22Rv1 (cell line): ENCODE data around the gene PPIL3.

Experiments
- H3K27ac ChIP-seq: fragments of 450-650 bp; 2 replicates; pipeline ENCODE4 v1.5.1; 2017
- ZFX ChIP-seq: fragments of 450-650 bp; IDR thresholded peaks from 2 replicates; pipeline ENCODE4 v1.6.1; 2017; ENCODE audit warnings: antibody characterized with exemption, borderline replicate concordance
- TF ChIP-seq, protein P1 (sequence below): fragments of 450-650 bp; IDR thresholded peaks from 2 replicates; pipeline ENCODE4 v1.5.1; 2017; ENCODE audit warnings: mild to moderate bottlenecking

The PPIL3 gene

DNA sequence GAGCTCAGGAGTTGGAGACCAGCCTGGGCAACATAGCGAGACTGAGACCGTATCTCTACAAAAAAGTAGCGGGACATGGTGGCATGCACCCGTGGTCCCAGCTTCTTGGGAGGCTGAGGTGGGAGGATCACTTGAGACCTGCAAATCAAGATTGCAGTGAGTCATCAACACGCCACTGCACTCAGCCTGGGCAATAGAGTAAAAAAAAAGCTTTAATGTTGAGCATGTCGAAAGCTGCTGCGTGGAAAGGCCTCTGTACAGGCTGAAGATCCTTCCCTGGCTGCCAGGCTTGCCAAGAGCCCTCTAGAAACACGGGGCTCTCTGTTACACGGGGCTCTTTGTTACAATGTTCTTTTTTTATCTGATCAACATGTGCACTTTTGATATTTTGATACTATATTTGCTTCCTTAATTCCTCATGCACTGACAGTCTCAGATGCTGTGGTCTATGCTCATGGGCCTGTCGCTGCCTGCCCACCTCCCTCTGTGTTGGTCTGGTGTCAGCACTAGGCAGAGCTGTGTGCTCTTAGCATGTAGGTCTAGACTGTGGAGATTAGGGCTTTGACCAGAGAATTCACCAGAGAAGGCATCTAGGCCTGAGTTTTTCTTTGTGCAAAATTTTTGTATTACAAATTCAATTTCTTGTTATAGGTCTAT is 43.1 kb downstream of the PPIL3 start:
- TF ChIP-seq, protein P1, sequence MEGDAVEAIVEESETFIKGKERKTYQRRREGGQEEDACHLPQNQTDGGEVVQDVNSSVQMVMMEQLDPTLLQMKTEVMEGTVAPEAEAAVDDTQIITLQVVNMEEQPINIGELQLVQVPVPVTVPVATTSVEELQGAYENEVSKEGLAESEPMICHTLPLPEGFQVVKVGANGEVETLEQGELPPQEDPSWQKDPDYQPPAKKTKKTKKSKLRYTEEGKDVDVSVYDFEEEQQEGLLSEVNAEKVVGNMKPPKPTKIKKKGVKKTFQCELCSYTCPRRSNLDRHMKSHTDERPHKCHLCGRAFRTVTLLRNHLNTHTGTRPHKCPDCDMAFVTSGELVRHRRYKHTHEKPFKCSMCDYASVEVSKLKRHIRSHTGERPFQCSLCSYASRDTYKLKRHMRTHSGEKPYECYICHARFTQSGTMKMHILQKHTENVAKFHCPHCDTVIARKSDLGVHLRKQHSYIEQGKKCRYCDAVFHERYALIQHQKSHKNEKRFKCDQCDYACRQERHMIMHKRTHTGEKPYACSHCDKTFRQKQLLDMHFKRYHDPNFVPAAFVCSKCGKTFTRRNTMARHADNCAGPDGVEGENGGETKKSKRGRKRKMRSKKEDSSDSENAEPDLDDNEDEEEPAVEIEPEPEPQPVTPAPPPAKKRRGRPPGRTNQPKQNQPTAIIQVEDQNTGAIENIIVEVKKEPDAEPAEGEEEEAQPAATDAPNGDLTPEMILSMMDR = no peak
- no peak for TF ChIP-seq ZFX

DNA sequence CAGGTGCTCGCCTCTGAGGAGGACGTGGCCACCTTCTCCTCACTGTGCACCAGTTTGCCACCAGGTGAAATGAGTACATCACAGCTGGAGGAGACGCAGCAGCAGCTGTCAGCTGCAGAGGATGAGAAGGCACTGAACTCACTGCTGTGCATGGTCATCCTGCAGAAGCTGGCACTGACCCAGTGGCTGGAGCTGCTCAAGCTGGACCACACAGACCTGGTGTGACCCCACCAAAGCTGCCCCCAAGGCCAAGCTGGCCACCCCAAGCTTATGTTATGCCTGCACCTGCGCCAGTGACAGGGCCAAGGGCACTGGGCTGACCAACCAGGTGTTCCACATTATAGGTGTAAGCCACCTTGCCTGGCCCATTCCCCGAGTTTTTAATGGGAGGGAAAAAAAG is 43.7 kb downstream of the PPIL3 start:
- H3K27ac ChIP-seq = no peak overlapping the region

More for the DNA sequence above, 43.1 kb downstream of the PPIL3 start:
- no peak overlapping the region for H3K27ac ChIP-seq

DNA sequence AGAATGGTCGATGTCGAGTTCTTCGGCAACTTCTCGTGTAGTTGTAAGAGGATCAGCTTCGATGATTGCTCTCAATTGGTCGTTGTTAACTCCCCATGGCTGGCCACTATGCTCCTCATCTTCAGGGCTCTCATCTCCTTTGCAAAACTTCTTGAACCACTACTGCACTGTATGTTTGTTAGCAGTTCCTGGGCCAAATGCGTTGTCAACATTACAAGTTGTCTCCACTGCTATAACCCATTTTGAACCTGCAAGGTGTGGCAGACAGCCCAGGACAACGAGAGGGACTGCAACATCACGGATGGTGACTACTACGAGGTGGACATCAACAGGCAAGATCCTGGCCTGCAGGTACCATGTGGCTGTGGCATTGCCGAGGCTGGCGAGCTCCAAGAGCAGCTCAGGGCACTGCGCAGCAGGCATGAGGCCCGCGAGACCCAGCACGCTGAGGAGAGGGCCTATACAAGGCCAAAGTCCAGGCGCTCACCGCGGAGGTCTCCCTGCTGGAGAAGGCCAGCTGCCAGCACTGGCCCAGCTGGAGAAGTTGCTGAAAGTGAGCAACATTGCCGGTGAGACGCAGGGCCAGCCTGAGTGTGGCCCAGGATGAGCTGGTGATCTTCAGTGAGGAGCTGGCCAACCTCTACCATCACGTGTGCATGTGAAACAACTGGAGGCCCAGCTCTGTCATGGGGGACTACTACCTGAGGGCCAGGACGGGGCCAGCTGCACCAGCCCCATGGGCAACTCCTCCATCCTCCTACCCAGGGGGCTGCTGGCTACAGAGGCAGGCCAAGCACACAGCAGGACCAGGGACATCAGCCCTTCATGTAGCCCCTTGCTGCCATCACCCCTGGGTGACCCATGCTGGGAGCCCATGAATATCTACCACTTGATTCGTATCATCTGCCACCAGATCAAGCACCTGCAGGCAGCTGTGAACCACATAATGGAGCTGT is 44.6 kb downstream of the PPIL3 start:
- H3K27ac ChIP-seq = no peak overlapping the region
- TF ChIP-seq, protein P1 = no peak
- TF ChIP-seq ZFX = no peak

More for the DNA sequence above, 43.7 kb downstream of the PPIL3 start:
- TF ChIP-seq, protein P1 = no peak
- TF ChIP-seq ZFX = no peak

DNA sequence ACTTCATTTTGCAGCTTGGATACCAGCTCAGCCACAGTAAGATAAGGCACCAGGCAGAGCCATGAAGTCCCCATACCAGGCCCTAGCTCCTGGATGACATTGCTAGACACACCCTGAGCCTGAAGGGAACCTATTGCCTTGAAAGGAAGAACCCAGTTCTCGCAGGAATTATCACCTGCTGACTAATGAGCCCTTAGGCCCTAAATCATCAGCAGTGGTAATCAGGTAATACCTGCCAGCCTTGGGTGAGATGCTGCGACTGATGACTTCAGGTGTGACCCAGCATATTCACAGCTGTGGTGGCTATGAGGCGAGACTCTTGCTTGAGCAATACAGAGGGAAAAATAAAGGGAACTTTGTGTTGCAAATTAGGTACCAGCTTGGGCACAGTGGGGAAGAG is 49.4 kb downstream of the PPIL3 start:
- no peak overlapping the region for H3K27ac ChIP-seq
- no peak for TF ChIP-seq ZFX
- TF ChIP-seq, protein P1 = no peak

DNA sequence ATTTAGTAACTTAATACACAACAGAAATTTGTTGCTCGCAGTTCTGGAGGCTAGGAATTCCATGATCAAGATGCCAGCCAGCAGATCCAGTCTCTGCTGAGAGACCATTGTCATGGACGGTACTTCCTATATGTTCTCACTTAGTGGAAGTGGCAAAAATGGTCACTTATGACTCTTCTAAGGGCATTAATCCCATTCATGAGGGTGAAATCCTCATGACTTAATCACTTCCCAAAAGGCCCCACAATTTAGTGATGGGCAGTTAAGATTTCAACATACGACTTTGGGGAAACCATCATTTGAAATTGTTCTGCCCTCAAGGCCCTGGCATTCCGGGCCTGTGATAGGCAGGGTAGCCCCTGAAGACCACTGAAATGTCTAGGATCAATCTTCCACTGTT is 54.2 kb downstream of the PPIL3 start:
- TF ChIP-seq, protein P1 = no peak
- TF ChIP-seq ZFX = no peak

DNA sequence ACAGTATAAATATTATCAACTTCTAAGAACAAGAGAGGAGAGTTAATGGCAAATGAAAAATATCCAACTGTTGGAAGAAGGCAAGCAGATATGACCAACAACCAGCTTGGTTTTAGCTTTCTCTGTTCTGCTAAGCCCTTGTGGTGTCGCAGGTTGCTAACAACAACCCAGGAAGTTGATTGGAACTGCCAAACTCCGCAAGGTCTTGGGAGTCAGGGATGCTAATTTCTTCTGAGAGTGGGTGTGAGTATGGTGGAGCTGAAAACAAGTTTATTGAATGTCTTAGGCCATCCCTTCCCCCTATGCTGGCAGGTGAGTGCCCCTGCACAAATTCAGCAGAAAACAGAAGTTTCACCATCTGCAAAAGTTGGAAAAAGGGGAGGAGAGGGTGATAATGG is 59.6 kb downstream of the PPIL3 start:
- no peak overlapping the region for H3K27ac ChIP-seq
- TF ChIP-seq, protein P1 = no peak
- TF ChIP-seq ZFX = no peak

More for the DNA sequence above, 54.2 kb downstream of the PPIL3 start:
- no peak overlapping the region for H3K27ac ChIP-seq
